Measurements from ENCODE around the gene FLRT2. TPM values are rescaled to one million over a fixed set of nuclear protein-coding genes. Genes with fewer than 3 reads are reported as not detected.

FLRT2 gene
- total RNA-seq, 1 experiment from 2014 or later = 4.5 TPM

GRCh38 chr14:85545738-85546137 lies 15.8 kb downstream of the FLRT2 start:
- no peak for TF ChIP-seq POLR2AphosphoS5 (IDR thresholded peaks at IDR 0.05; ENCODE audit: low read depth, low read length)
- TF ChIP-seq REST (IDR thresholded peaks at IDR 0.05; ENCODE audit: insufficient read depth in 1 of 2, low read depth in 2 of 2, low read length in 1 of 2) = no peak
- TF ChIP-seq TCF7L2 (IDR thresholded peaks at IDR 0.05; ENCODE audit: low read depth, low read length) = no peak
- Histone ChIP-seq H3K27me3 (ENCODE audit: control insufficient read depth, insufficient read depth, low read length) (no peaks in the 10 kb centered on the region), H3K9me3 (ENCODE audit: control insufficient read depth, insufficient read depth, low read depth, low read length) (no peaks in the 10 kb centered on the region), H3K4me3 (ENCODE audit: low read depth in 2 of 2, low read length in 2 of 2) (no peak overlapping the region), H3K4me1 (ENCODE audit: control insufficient read depth, insufficient read depth, low read length) (no peaks in the 10 kb centered on the region), H3K27ac (ENCODE audit: low read length) (no peak overlapping the region), H3K36me3 (ENCODE audit: control insufficient read depth, insufficient read depth, low read length) (no peaks in the 10 kb centered on the region)
- ChIA-PET POLR2A (no interaction called here), CTCF (no interaction called here)
- ATAC-seq = no peak
- intact Hi-C loops (cut with micrococcal nuclease; ENCODE audit: unreplicated experiment) = no loop called here
- DNase-seq (ENCODE audit: low read depth, low spot score) = no peak
- BruUV-seq (replicated peaks) = no TSS peak
- in situ Hi-C loops (cut with HindIII; ENCODE audit: low pct_unique_long_range_greater_than_20kb, low sequenced_read_pairs) = no loop called here

GRCh38 chr14:85546390-85546789 lies 16.4 kb downstream of the FLRT2 start:
- ATAC-seq (no peak), DNase-seq (ENCODE audit: low read depth, low spot score) (no peak)
- CTCF ChIA-PET = no interaction called here
- Histone ChIP-seq H3K4me3 (ENCODE audit: low read depth in 2 of 2, low read length in 2 of 2) (no peak overlapping the region), H3K9me3 (ENCODE audit: control insufficient read depth, insufficient read depth, low read depth, low read length) (no peaks in the 10 kb centered on the region), H3K36me3 (ENCODE audit: control insufficient read depth, insufficient read depth, low read length) (no peaks in the 10 kb centered on the region), H3K27me3 (ENCODE audit: control insufficient read depth, insufficient read depth, low read length) (no peaks in the 10 kb centered on the region), H3K27ac (ENCODE audit: low read length) (no peak overlapping the region), H3K4me1 (ENCODE audit: control insufficient read depth, insufficient read depth, low read length) (no peaks in the 10 kb centered on the region)
- no peak for TF ChIP-seq REST (IDR thresholded peaks at IDR 0.05; ENCODE audit: insufficient read depth in 1 of 2, low read depth in 2 of 2, low read length in 1 of 2)
- no peak for TF ChIP-seq TCF7L2 (IDR thresholded peaks at IDR 0.05; ENCODE audit: low read depth, low read length)
- TF ChIP-seq CTCF (IDR thresholded peaks at IDR 0.05) = no peak
- TF ChIP-seq POLR2AphosphoS5 (IDR thresholded peaks at IDR 0.05; ENCODE audit: low read depth, low read length) = no peak
- POLR2A ChIA-PET = no interaction called here
- intact Hi-C loops (cut with micrococcal nuclease; ENCODE audit: unreplicated experiment) = no loop called here
- in situ Hi-C loops (cut with HindIII; ENCODE audit: low pct_unique_long_range_greater_than_20kb, low sequenced_read_pairs) = no loop called here
- no TSS peak for BruUV-seq (replicated peaks)
